GM18517 (cell line): Measurements from ENCODE around the gene KISS1R.

ENCODE experiments used
- ATAC-seq: cut with Tn5 transposase; IDR thresholded peaks from one replicate; pipeline ENCODE4 v1.9.1; 2021; ENCODE audit warnings: mild to moderate bottlenecking, moderate library complexity; ENCODE audit not compliant: unreplicated experiment

The KISS1R gene

DNA sequence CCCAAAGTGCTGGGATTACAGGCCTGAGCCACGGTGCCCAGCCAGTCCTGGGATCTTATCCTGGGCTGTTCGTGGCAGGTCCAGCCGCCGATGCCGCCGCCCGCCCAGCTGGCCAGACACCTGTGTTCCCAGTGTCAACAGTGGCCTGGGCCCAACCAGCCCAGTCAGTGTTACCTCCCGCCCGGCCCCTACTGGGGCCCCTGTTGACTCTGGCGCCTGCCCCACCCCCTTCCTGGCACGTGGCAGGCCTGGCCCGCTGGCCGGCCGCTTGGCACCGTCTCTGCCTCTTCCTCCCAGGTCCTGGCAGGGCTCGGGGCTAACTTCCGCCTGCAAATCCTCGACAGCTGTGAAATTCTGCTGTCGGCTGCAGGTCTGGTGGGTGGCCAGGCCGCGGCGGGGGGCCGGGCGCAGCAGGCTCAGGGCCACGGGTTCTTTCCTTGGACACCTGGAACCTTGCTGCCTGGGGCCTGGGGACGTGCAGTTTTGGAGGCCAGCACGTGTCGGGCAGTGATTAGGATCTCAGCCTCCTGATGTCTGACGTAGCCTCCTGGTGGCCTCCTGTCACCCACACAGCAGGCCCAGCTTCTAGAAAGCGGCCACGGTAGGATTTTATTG is 17.8 kb downstream of the KISS1R start:
- no peak for ATAC-seq

DNA sequence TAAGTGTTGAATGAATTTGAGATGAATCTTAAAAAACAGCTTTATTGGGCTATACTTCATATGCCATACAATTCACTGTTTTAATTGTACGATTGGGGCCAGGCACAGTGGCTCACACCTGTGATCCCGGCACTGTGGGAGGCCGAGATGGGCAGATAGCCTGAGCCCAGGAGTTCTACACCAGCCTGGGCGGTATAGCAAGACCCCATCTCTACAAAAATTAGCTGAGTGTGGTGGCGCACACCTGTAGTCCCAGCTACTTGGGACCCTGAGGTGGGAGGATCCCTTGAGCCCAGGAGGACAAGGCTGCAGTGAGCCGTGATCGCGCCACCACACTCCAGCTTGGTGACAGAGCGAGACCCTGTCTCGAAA is 19.0 kb downstream of the KISS1R start:
- ATAC-seq: no peak

DNA sequence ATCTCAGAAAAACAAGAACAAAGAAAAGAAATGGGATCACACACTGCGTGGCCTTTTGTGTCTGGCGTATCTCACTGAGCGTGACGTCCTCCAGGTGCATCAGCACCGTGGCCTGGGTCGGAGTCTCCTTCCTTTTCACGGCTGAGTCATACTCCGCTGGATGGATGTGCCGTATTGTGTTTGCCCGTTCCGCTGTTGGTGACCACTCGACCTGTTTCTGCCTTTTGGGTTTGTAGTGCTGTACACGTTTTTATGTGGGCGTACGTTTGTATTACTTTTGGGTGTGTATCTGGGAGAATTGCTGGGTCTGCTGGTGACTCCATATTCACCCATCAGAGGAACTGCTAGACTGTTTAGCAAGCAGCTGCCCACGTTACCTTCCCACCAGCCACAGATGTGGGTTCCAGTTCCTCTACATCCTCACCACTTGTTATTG is 20.1 kb downstream of the KISS1R start:
- ATAC-seq: no peak

DNA sequence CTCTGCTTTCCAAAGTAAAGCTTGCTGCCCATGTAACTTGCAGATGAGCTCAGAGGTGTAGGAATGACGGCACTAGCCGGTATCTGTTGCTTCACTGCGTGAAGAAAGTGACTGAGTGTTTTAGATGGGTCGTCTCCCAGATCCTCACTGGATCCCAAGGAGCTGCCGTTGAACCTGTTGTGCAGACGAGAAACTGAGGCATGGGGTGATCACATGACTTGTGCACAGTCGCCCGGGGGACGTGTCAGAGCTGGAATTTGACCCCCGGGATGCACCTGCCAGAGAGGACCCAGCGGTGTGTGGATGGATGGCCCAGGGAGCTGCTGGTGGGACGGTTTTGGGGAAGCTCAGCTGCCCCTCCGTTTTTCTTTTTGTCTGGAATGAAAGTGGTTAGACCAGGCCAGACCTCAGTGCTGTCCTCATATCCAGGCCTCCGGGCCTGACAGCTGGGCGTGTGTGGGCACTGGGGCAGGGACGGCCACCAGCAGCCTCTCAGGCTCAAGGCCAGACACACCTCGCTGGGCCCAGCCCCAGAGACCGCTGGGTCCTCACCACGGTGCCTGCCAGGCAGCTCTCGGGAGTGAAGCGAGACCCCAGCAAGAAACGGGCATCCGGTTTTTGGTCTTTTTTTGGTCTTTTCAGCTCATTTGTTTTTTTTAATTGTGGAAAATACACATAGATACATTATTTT is 21.2 kb downstream of the KISS1R start:
- ATAC-seq: no peak

DNA sequence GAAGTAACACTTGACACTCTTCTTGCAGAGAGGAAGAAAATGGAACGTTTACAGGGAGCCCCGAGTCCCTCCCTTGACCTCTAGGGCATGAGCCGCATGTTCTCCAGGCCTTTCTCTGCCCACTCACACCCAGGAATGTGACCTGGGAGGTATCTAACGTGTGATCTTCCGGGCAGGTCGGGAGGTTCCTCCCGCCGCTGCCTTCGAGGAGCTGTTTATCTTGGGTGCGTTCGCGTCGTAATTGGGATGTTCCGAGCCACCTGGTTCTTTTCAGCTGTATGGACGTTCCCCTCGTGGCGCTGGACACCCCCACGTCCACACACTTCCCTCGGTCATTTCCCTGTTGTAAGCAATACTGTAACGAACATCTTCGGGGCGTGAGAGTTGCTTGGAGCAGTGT is 22.3 kb downstream of the KISS1R start:
- no peak for ATAC-seq

DNA sequence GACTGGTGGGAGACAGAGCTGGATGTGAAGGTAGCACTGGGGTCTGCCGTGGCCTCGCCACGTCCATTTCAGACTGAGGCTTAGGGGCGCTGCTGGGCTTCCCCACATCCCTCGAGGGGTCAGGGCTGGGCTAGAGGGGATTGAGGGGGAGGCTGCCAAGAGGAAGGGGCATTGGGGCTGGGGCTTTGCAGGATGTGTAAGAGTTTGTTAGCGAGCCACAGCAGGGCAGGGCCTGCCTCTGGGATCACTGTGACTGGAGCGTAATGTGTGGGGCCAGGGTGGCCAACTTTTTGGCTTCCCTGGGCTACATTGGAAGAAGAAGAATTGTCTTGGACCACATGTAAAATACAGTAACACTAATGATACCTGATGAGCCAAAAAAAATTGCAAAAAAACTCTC is 22.8 kb downstream of the KISS1R start:
- ATAC-seq: no peak

DNA sequence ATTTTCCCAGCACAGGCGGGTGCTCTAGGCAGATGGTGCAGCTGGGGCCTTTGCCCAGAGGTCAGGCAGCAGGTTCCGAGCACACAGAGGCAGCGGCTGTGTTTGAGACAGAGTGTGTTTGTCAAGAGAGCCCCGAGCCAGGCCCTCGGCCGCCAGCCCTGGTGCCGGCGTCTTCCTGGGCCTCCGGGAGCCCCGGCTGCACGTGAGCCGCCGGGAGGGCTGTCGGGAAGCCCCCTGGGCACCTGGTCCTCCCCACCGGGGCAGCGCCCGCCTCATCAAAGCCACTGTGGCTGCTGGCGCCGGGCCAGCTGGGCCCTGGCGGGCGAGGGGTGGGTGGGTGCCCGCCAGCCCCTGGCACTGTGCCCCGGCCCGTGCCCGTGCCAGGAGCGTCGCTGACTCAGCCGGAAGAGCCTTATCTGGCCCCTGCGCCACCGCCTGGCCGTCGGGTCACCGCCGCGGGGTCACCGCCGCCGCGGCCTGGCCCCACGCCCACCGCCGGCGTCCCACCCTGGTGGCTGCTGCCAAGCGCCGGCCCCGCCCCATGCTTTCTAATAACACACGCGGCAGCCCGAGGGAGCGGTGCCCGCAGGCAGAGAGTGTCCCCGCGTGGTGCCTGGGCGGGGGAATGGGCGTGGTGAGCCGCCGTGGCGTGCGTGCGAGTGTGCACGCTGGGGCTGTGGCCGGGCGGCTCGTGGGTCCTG is 23.6 kb downstream of the KISS1R start:
- ATAC-seq: peak; percentile 43

DNA sequence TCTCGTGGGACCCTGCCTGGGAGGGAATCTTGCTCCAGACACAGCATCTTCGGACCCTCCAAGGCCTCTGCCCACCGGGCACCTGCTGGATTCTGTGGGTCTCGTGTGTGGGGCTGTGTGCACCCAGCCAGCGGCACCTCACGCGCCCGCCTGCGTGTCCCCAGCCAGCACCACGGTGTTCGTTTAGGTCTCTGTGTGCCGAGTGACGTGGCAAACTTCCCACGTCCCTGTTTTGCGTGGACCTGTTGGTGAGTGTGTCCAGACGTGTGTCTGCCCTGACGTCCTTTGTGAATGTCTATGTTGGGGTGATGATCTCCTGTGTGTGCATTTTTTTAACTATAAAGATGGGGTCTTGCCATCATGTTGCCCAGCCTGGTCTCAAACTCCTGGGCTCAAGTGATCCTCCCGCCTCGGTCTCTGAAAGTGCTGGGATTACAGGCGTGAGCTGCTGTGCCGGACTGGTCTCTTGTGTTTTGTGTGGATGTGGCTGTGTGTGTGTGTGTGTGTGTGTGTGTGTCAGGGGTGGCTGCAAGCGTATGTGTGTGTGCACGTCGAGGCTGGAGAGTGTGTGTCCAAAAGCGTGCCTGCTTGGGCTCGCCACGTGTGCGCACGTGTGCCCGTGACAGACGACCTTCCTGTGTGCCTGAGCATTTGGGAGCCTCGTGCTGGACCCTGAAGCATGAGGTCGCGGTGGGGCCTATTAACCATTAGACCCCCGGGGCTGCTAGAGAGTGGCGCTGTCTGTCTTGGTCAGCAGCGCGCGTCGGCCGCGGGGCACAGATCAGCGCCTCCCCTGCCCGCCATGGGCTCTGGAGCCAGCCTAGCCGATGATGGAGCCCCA is 24.4 kb downstream of the KISS1R start:
- ATAC-seq: no peak

DNA sequence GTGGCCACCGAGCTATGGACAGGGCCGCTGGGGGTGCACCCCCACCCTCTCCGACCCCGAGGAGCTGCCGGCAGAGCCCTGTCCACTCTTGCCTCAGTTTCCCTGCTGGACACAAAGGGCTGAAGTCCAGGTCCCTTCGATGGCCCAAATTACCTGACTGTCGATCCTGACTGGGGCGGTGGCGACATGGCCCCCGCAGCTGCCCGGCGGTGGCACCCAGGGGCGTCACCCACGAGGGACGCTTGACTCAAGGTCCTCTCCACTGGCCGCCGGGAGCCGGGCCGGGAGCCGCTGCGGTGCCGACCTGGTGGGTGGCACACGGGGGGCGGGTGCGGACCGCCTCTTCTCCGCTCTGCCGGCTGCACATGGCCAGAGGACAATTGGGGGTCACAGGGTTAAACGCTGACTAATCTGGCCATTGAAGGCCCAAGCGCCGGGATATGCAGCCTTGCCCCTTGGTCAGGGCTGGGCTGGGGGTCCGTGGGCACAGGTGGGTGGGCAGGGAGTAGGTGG is 25.1 kb downstream of the KISS1R start:
- ATAC-seq: no peak

DNA sequence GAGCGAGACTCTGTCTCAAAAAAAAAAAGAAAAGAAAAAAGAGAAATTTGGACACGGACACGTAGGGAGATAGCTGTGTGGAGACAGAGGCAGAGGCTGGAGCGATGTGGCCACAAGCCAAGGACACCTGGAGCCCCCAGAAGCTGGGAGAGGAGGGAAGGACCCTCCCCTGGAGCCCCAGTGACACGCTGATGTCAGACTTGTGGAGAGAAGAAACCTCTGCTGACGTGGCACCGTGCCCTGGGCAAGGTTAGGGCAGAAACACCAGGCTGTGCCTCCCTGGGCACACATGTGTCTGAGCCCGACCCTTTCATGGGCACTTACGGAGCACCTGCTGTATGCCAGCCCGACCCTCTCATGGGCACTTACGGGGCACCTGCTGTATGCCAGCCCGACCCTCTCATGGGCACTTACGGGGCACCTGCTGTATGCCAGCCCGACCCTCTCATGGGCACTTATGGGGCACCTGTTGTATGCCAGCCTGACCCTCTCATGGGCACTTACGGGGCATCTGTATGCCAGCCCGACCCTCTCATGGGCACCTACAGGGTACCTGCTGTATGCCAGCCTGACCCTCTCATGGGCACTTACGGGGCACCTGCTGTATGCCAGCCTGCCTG is 26.5 kb downstream of the KISS1R start:
- ATAC-seq: no peak

DNA sequence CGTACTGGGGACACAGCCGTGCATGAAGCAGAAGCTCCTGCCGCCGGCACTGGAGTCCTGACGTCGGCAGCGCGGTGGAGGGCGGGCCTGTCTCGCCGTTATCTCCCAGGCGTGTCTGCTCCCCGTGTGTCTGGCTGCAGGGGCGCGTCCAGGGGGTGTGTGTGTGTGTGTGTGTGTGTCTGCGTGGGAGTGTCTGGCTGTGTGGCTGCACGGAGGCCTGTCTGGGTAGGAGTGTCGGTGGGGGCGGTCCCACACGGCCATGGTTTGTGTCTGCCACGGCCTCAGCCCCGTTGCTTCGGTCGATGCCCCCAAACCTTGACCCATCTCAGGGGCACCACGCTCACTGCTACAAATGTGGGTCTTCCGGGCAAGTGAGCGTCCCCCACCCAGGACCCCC is 27.0 kb downstream of the KISS1R start:
- ATAC-seq: no peak

DNA sequence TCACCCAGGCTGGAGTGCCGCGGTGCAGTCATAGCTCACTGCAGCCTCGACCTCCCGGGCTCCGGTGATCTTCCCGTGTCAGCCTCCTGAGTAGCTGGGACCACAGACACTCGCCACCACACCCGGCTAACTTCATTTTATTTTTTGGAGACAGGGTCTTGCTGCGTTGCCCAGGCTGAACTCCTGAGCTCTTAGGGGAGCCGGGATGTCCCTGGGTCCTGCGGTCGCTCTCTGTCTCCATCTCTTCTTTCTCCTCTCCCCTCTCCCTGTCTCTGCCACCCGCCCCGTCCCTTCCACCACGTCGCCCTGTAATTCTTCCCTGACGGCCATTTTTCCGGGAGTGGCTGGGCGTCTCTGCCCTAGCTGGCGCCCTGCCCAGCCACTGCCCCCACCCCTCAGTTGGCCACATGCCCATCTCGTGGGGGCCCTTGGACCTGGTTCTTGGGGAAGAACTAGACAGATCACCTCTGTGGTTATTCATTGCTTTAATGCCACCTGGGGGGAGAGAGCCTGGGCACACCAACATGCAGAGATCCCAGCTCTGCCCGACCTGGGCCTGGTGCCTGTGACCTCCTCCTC is 27.6 kb downstream of the KISS1R start:
- no peak for ATAC-seq

DNA sequence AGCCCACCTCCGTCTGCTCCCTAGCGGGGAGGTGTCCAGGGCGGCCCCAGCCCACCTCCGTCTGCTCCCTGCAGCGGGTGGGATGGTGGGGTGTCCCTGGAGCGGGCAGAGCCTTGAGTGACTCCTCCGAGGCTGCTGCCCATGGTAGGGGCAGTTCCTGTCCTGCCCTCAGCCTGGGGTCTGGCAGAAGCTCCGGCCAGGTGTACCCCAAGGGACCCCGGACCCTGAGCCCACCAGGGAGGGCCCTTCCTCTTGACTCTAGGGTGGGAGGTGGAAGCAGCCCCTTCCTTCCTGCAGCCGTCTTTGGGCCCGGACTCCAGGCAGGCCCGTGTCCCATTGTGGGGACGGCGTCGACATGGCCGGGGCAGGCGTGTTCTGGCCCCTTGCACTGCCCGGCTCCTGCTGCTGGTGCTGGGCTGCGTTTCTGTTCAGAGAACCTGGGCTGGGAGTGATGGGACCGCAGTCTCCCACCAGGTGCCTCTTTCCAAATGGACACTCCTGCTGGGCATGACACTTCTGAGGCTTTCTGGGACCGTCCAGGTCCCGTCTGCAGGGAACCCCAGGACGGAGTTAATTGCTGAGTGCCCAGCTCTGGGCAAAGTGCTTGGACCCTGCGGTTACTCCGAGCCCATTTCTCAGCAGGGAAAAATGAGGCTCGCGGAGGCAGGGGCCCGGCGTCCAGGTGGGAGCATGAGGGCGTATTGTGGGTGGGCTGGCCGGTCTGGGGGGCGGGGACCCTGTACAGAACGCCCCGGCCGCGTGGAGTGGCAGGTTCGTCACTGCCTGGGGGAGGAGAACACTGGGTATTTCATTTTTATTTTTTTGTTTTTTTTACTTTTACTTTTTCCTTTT is 28.5 kb downstream of the KISS1R start:
- ATAC-seq: no peak

DNA sequence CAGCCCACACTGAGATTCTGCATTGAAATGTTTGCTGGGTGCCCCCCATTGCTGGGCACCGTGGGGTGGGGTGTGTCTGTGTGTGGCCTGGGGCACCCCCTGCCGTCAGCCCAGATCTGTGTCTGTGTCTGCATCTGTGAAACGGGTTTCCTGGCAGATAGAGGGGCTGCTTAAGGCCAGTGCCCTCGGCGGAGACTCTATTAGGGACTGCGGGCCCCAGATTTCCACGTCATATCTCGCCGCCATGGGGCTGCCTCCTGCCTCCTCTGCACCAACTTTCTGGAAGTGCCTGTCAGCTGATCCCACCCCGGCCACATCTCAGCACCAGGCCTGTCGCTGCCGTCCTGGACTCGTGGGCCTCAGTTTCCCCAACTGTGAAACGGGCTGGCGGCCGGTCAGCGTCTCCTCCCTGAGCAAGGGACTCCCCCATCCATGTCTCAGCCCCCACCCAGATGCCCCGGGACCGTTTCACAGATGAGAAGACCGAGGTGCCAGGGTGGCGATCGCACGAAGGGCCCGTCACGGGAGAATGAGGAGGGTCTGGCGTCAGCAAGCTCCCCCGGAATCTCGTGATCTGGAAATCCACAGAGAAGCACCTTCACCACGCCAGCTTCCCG is 30.1 kb downstream of the KISS1R start:
- no peak for ATAC-seq

DNA sequence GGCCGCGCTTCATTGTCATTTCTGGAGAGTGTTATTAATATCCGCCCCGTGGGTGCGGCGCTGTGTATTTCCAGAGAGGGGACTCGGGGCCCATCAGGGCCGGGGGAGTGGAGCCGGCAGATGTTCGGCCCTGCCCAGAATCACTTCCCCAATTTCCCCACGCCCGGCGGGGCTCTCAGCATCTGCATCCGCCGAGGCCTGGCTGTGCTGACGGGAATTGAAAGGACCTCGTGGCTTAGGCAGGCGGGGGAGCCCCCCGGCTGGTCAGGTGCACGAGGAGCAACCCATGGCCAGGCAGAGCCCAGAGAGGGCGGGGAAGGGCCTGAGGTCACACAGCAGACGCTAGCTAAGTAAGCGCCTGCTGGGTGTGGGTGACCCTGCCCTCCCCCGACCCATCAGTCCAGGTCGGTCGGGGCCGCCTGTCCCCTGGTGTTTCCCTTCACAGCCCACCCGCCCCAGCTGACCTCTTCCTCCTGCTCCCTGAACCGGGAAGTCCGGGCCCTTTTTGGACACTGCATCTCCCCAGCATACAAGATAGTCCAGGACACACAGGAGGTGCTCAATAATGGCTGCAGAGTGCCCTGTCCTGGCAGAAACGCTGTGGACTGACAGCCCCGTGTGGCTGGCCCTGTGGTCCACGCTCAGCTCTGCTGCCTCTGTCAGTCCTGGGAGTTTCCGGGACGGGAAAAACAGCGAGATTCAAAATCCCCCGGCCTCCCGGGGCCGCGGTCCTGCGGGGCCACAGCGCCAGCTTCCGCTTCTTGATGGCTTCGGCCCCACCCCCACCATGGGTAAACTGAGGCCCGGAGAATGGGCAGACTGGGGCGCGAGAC is 30.8 kb downstream of the KISS1R start:
- peak; percentile 72 for ATAC-seq

DNA sequence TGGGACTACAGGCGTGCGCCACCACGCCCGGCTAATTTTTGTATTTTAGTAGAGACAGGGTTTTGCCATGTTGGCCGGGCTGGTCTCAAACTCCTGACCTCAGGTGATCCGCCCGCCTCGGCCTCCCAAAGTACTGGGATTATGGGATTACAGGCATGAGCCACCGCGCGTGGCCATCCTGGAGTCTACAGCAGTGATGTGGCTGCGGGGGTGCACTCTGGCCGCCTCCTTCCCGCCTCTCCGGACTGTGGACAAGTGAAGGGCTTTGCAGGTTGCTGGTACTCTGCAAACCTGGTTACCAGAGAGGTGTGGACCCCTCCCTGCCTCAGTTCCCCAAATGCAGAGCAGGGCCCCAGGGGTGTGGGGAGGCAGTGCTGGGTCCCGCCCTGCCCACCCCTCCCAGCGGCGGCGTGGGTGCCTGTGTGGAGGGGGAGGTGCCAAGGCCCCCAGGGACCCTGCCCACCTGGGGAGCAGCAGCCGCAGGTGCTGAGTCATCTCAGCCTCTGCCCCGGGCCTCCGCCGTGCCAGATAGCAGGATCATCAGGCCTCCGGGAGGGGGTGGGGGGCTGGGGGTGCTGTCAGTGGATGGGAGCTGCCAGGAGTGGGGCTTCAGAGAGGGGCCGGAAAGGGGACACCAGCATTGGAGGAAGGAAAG is 31.8 kb downstream of the KISS1R start:
- ATAC-seq: no peak

DNA sequence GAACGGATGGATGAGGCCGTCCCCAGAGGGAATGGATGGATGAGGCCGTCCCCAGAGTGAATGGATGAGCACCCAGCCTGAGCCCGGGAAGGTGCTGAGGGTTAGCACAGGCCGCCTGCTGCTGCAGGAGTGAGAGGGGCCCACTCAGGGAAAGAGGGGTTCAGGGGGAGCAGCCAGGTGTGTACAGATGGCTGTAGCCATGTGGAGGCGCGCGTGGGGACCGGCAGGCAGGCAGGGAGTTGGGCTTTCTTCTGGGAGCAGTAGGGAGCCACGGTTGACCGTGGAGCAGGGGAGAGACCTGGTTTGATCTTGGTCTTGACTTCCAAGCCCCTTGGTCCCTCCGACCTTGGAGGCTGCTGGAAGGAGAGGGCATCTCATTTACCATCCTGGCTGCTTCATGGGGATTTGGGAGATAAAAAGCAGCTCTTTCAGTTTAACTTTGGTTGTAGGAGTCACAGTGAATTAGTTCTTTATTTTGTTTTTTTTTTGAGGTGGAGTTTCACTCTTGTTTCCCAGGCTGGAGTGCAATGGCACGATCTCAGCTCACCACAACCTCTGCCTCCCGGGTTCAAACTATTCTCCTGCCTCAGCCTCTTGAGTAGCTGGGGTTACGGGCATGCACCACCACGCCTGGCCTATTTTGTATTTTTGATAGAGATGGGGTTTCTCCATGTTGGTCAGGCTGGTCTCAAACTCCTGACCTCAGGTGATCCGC is 33.4 kb downstream of the KISS1R start:
- ATAC-seq: no peak
